ENCODE data around the gene SASH1. TPM values are rescaled to one million over a fixed set of nuclear protein-coding genes. Genes with fewer than 3 reads are reported as not detected.

The SASH1 gene
- total and polyA plus RNA-seq, 2 experiments from 2014 or later, result 69.1 to 99.0 TPM

- Histone ChIP-seq H3K27me3 (replicated peaks; ENCODE audit: insufficient read depth) (no peaks in the 10 kb centered on the region), H3K79me2 (ENCODE audit: insufficient read depth) (peaks cover 97% of the 10 kb centered on the region), H3K9me3 (ENCODE audit: low read depth) (no peaks in the 10 kb centered on the region), H3F3A (ENCODE audit: insufficient read depth) (peaks cover 13% of the 10 kb centered on the region), H3K9me2 (ENCODE audit: insufficient read depth) (no peaks in the 10 kb centered on the region), H3K9ac (no peak overlapping the region), H3K27ac (no peak overlapping the region), H2AFZ (no peak overlapping the region), H4K20me1 (ENCODE audit: insufficient read depth) (no peaks in the 10 kb centered on the region; the same call in 1 of the 2 replicates), H3K36me3 (ENCODE audit: low read depth) (peaks cover 2% of the 10 kb centered on the region; the same call in 1 of the 2 replicates), H3K4me3 (no peak overlapping the region), H3K4me1 (ENCODE audit: insufficient read depth) (peaks cover 4% of the 10 kb centered on the region), H3K4me2 (ENCODE audit: unreplicated experiment) (no peak overlapping the region)
- no peak for TF ChIP-seq EZH2 (IDR thresholded peaks at IDR 0.05; ENCODE audit: insufficient read depth, poor library complexity, severe bottlenecking)
- no peak for TF ChIP-seq EZH2phosphoT487 (IDR thresholded peaks at IDR 0.05; ENCODE audit: insufficient read depth, low read depth)
- DNase-seq, result no peak
- in situ Hi-C loops (cut with MboI), result no loop called here
- WGBS, 2 experiments (ENCODE audit: low coverage in 1 of 2, low lambda C conversion rate in 2 of 2, missing lambda C conversion rate in 2 of 2), result 88 to 91% methylated on average over 5 of the region's 5 CpGs
These were observed 16.6 kb downstream of the SASH1 start for GRCh38 chr6:148359228-148359627.

DNA sequence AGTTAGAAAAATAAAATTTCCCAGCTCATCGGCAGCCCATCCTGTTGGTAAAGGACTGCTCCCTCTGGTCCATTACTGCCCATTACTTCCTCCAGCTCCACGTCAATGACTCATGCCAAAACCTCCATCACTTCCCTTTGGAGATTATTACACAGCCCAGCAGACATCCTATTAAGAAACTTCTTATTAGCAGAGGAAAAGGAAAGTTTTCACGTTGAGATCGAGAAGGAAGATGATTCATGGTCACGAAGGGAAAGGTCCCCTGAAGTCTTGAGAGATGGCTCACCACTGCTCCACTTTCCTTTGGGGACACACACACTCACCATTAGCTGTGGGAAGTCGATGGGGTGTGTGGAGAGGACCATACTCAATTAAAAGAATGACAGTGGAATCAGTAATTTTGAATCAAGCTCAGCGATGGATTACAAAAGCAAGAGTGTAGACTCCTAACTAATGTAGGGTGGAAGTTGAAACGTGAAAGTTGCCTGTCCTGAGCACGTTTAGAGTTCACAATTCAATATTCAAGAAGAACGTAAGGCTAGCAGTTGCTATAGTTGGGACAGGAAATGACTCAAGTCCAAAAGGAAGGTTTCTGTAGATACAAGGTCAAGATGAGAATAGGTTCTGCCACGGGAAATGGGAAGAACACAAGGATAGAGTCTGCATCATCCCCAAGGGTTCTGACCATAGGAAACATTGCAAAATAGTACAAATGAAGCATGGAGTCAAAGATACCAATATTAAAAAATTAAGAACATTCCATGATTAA is 21.6 kb downstream of the SASH1 start:
- Histone ChIP-seq H3K9me2 (ENCODE audit: insufficient read depth) (no peaks in the 10 kb centered on the region), H3K27ac (peak overlapping the region; percentile 90), H2AFZ (0 out of 2 replicates have a peak overlapping the region, but pooled peaks have one; percentile 11), H3F3A (ENCODE audit: insufficient read depth) (peaks cover 24% of the 10 kb centered on the region), H3K4me2 (ENCODE audit: unreplicated experiment) (peak overlapping the region; percentile 71), H3K27me3 (replicated peaks; ENCODE audit: insufficient read depth) (no peaks in the 10 kb centered on the region), H3K36me3 (ENCODE audit: low read depth) (peaks cover 2% of the 10 kb centered on the region; the same call in 1 of the 2 replicates), H3K4me3 (peak overlapping the region; percentile 49), H3K4me1 (ENCODE audit: insufficient read depth) (peaks cover 23% of the 10 kb centered on the region), H4K20me1 (ENCODE audit: insufficient read depth) (no peaks in the 10 kb centered on the region), H3K79me2 (ENCODE audit: insufficient read depth) (peaks cover 94% of the 10 kb centered on the region), H3K9ac (peak overlapping the region; percentile 41; the same call in 1 of the 2 replicates), H3K9me3 (ENCODE audit: low read depth) (no peaks in the 10 kb centered on the region)
- WGBS, 2 experiments (ENCODE audit: low coverage in 1 of 2, low lambda C conversion rate in 2 of 2, missing lambda C conversion rate in 2 of 2), result 28% methylated on average over 11 of the region's 11 CpGs
- peak; percentile 93 for DNase-seq
- in situ Hi-C loops (cut with MboI), result no loop called here
- TF ChIP-seq EZH2 (IDR thresholded peaks at IDR 0.05; ENCODE audit: insufficient read depth, poor library complexity, severe bottlenecking), result no peak
- no peak for TF ChIP-seq EZH2phosphoT487 (IDR thresholded peaks at IDR 0.05; ENCODE audit: insufficient read depth, low read depth)

DNA sequence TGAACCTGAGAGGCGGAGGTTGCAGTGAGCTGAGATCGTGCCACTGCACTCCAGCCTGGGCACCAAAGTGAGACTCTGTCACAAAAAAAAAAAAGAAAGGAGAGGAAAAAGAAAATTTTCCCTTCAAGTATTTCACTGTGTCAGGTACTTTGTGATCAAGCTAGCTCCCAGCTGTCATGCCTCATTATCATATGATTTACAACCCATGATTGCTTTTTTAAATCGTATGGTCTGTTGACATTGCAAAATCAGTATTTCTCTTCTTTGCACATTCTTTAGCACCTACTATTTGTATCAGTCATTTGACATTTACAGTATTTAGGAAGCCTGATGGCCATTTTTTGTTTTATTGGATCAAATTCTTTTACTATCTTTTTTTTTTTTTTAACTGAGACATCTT is 22.4 kb downstream of the SASH1 start:
- Histone ChIP-seq H3K4me3 (no peak overlapping the region), H3K9ac (no peak overlapping the region), H3K27me3 (replicated peaks; ENCODE audit: insufficient read depth) (no peaks in the 10 kb centered on the region), H3K79me2 (ENCODE audit: insufficient read depth) (peaks cover 94% of the 10 kb centered on the region), H3F3A (ENCODE audit: insufficient read depth) (peaks cover 26% of the 10 kb centered on the region), H3K9me2 (ENCODE audit: insufficient read depth) (no peaks in the 10 kb centered on the region), H3K4me1 (ENCODE audit: insufficient read depth) (peaks cover 23% of the 10 kb centered on the region), H3K36me3 (ENCODE audit: low read depth) (no peaks in the 10 kb centered on the region), H3K9me3 (ENCODE audit: low read depth) (no peaks in the 10 kb centered on the region), H3K4me2 (ENCODE audit: unreplicated experiment) (peak overlapping the region; percentile 71), H4K20me1 (ENCODE audit: insufficient read depth) (no peaks in the 10 kb centered on the region), H2AFZ (no peak overlapping the region), H3K27ac (peak overlapping the region; percentile 90)
- 69 to 72% methylated on average over 3 of the region's 3 CpGs for WGBS, 2 experiments (ENCODE audit: low coverage in 1 of 2, low lambda C conversion rate in 2 of 2, missing lambda C conversion rate in 2 of 2)
- DNase-seq, result no peak
- TF ChIP-seq EZH2phosphoT487 (IDR thresholded peaks at IDR 0.05; ENCODE audit: insufficient read depth, low read depth) (no peak), EZH2 (IDR thresholded peaks at IDR 0.05; ENCODE audit: insufficient read depth, poor library complexity, severe bottlenecking) (no peak)
- in situ Hi-C loops (cut with MboI), result no loop called here

DNA sequence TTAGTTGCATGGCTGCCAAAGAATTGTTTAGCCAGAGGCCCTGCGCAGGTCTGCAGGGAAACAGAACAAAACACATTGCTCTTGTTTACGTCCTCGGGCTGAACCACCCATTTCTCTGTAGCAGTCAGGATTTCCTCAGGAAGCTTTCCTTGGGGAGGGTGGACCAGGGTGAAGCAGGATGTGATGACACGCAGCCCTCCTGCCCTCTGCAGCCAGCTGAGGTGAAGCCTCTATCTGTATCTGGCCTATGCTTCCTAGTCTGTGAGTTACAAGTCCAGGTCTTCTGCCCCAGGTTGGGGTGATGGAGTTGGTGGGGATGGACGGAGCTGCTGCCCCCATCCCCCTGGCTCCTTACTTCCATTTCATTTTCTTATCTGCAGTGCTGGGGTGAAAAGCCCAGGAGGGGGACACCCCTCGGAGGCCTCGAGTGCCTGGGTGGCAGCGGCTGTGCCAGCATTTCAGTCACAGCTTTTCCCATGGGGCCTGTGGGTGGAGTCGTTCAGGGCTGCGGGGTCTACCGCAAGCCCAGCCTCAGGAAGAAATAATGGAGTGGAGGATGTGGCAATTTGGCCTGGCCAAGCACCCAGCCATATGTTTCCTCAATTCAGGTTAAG is 24.9 kb downstream of the SASH1 start:
- H3K9me3 ChIP-seq (ENCODE audit: low read depth), result no peaks in the 10 kb centered on the region
- H3K36me3 ChIP-seq (ENCODE audit: low read depth), result 0 out of 2 replicates have a peak, but pooled peaks cover 5% of the 10 kb centered on the region
- peaks cover 23% of the 10 kb centered on the region for H3K4me1 ChIP-seq (ENCODE audit: insufficient read depth)
- H3K9me2 ChIP-seq (ENCODE audit: insufficient read depth), result no peaks in the 10 kb centered on the region
- H4K20me1 ChIP-seq (ENCODE audit: insufficient read depth), result no peaks in the 10 kb centered on the region
- no peak overlapping the region for H3K4me2 ChIP-seq (ENCODE audit: unreplicated experiment)
- H3K27me3 ChIP-seq (replicated peaks; ENCODE audit: insufficient read depth), result no peaks in the 10 kb centered on the region
- H3K79me2 ChIP-seq (ENCODE audit: insufficient read depth), result peaks cover 95% of the 10 kb centered on the region
- in situ Hi-C loops (cut with MboI), result no loop called here
- DNase-seq, result peak; percentile 52
- no peak overlapping the region for H2AFZ ChIP-seq
- peaks cover 31% of the 10 kb centered on the region for H3F3A ChIP-seq (ENCODE audit: insufficient read depth)
- no peak overlapping the region for H3K4me3 ChIP-seq
- 0 out of 2 replicates have a peak overlapping the region, but pooled peaks have one; percentile 21 for H3K27ac ChIP-seq
- H3K9ac ChIP-seq, result no peak overlapping the region
- 70 to 76% methylated on average over 11 of the region's 11 CpGs for WGBS, 2 experiments (ENCODE audit: low coverage in 1 of 2, low lambda C conversion rate in 2 of 2, missing lambda C conversion rate in 2 of 2)
- TF ChIP-seq EZH2 (IDR thresholded peaks at IDR 0.05; ENCODE audit: insufficient read depth, poor library complexity, severe bottlenecking), result no peak
- TF ChIP-seq EZH2phosphoT487 (IDR thresholded peaks at IDR 0.05; ENCODE audit: insufficient read depth, low read depth), result no peak

All from GM23248 (cell line).